Thoracic aorta (tissue), 2 donors: Measurements from ENCODE around the gene RPH3AL. TPM values are rescaled to one million over a fixed set of nuclear protein-coding genes. Genes with fewer than 3 reads are reported as not detected.

Experiments
- ATAC-seq: fragments of 150-250 bp; one replicate; pipeline ENCODE4 v1.8.0; 2017; ENCODE audit warnings: low read depth; ENCODE audit not compliant: insufficient number of reproducible peaks, low FRiP score
- DNase-seq: peaks from one replicate; pipeline ENCODE4 v3.0.0-alpha.2; 2020; ENCODE audit warnings: low spot score
- H3K27ac ChIP-seq, 2 donors: fragments of 200-600 bp; sonication (generic); 1 replicate in 1 of 2; 2 replicates in 1 of 2; pipeline ENCODE4 v1.5.1; 2016; ENCODE audit warnings: mild to moderate bottlenecking in 2 of 2, moderate library complexity in 2 of 2
- H3K27me3 ChIP-seq: fragments of 200-600 bp; sonication (generic); replicated peaks from 2 replicates; pipeline ENCODE4 v1.6.0; 2016; ENCODE audit warnings: mild to moderate bottlenecking; ENCODE audit not compliant: insufficient read depth
- H3K36me3 ChIP-seq: fragments of 200-600 bp; sonication (generic); one replicate; pipeline ENCODE4 v1.5.1; 2016
- H3K4me1 ChIP-seq, 2 donors: fragments of 200-600 bp; sonication (generic); 1 replicate in 1 of 2; 2 replicates in 1 of 2; pipeline versions ENCODE4 v1.5.1 to v1.6.0; 2016; ENCODE audit warnings: low read depth in 2 of 2, mild to moderate bottlenecking in 1 of 2; ENCODE audit not compliant: control insufficient read depth in 1 of 2
- H3K4me3 ChIP-seq: fragments of 200-600 bp; sonication (generic); 2 replicates; pipeline ENCODE4 v1.5.1; 2016; ENCODE audit warnings: mild to moderate bottlenecking
- H3K9me3 ChIP-seq: fragments of 200-600 bp; sonication (generic); 2 replicates; pipeline ENCODE4 v1.5.1; 2016
- CTCF ChIP-seq: fragments of 200-600 bp; sonication (generic); IDR thresholded peaks from one replicate; pipeline ENCODE4 v1.5.1; 2019; ENCODE audit warnings: antibody characterized with exemption
- total RNA-seq, 2 donors: library from RNA; depleted of rRNA; stranded (reverse); fragments of >200 nt; gene quantifications; one replicate each; pipeline versions ENCODE4 v1.1.0 to v1.2.3, GENCODE V29; 2016

The RPH3AL gene
- total RNA-seq, 2 donors from 2014 or later = 6.5 to 33.1 TPM

- no peak for ATAC-seq
- Histone ChIP-seq H3K36me3 (no peaks in the 10 kb centered on the region), H3K27me3 (no peaks in the 10 kb centered on the region), H3K4me1 (no peaks in the 10 kb centered on the region), H3K27ac (no peak overlapping the region), H3K4me3 (no peak overlapping the region), H3K9me3 (no peaks in the 10 kb centered on the region)
- DNase-seq = no peak
- no peak for TF ChIP-seq CTCF
Observed at GRCh38 chr17:394718-395095, 42.1 kb upstream of the RPH3AL start.

GRCh38 chr17:393806-394717 lies 41.5 kb upstream of the RPH3AL start:
- Histone ChIP-seq H3K36me3 (no peaks in the 10 kb centered on the region), H3K27me3 (no peaks in the 10 kb centered on the region), H3K27ac (no peak overlapping the region), H3K4me3 (no peak overlapping the region), H3K9me3 (no peaks in the 10 kb centered on the region), H3K4me1 (no peaks in the 10 kb centered on the region)
- DNase-seq = no peak
- no peak for TF ChIP-seq CTCF
- no peak for ATAC-seq

GRCh38 chr17:391850-392249 lies 39.2 kb upstream of the RPH3AL start:
- Histone ChIP-seq H3K27ac (no peak overlapping the region), H3K27me3 (no peaks in the 10 kb centered on the region), H3K36me3 (no peaks in the 10 kb centered on the region), H3K4me1 (no peaks in the 10 kb centered on the region), H3K4me3 (no peak overlapping the region), H3K9me3 (no peaks in the 10 kb centered on the region)
- no peak for TF ChIP-seq CTCF
- ATAC-seq = no peak
- DNase-seq = no peak

GRCh38 chr17:390025-390424 lies 37.4 kb upstream of the RPH3AL start:
- H3K9me3 ChIP-seq = no peaks in the 10 kb centered on the region
- no peak overlapping the region for H3K27ac ChIP-seq
- DNase-seq (no peak), ATAC-seq (no peak)
- H3K4me1 ChIP-seq = peaks cover 2 to 12% of the 10 kb centered on the region in 2 donors
- no peak for TF ChIP-seq CTCF
- H3K36me3 ChIP-seq = no peaks in the 10 kb centered on the region
- no peak overlapping the region for H3K4me3 ChIP-seq
- H3K27me3 ChIP-seq = no peaks in the 10 kb centered on the region

GRCh38 chr17:388087-388486 lies 35.5 kb upstream of the RPH3AL start:
- no peak overlapping the region for H3K4me3 ChIP-seq
- no peak overlapping the region for H3K27ac ChIP-seq
- no peak for ATAC-seq
- H3K9me3 ChIP-seq = no peaks in the 10 kb centered on the region
- no peak for DNase-seq
- no peaks in the 10 kb centered on the region for H3K36me3 ChIP-seq
- peaks cover 2 to 13% of the 10 kb centered on the region in 2 donors for H3K4me1 ChIP-seq
- no peak for TF ChIP-seq CTCF
- no peaks in the 10 kb centered on the region for H3K27me3 ChIP-seq
